NOMO-1 treated with DMSO at 0.1 percent for 48 hours (cell line): ENCODE measurements around the gene STUM.

Experiments
- DNase-seq: peaks from one replicate; lab custom pipeline; 2025; ENCODE audit not compliant: unreplicated experiment; lab: John Stamatoyannopoulos, UW

STUM gene

DNA sequence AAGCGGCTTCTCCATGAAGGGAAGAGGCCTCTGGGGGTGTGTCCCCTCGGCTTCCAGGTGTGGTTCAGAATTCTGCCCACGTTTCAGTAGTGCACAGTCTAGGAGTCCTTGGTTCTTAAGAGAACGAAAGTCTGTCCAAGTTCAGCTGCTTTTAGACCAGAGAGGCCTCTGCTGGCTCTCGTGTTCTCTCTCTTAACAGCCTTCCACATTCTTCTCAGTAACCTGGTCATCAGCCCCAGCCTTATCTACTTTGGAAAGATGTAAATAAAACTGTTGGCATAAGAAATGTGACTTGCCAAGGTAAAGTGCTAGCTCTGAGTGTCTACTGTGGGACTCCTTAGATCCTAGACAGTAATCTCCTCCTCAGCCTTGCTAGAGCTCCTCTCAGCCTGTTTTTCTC, 15.3 kb upstream of the STUM start:
- no peak for DNase-seq

DNA sequence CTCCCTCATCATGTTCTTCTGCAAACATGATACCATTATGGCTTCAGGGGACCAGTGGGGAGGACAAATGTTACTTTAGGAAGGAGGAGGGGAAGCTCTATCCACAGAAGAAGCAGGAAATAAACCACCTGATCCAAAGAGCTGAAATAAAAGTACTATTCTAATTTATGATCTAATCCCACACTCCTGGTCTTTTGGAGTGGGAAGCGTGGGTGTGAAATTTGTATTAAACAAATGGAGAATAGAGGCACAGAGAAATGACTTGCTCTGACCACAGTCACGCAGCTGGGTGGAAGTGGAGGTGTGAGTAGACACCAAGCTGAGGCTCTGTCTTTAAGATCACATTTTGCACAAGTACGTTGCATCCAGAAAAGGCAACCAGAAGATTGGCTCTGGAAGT, 14.5 kb upstream of the STUM start:
- no peak for DNase-seq

GRCh38 chr1:226534645-226535044, 13.9 kb upstream of the STUM start:
- no peak for DNase-seq

GRCh38 chr1:226535666-226536065, 12.9 kb upstream of the STUM start:
- DNase-seq: no peak

- DNase-seq: no peak
Observed at GRCh38 chr1:226541231-226541630, 7.3 kb upstream of the STUM start.

GRCh38 chr1:226541631-226542622, 6.6 kb upstream of the STUM start:
- DNase-seq: no peak

- DNase-seq: no peak
Observed at GRCh38 chr1:226542623-226543103, 5.9 kb upstream of the STUM start.

- no peak for DNase-seq
Observed at GRCh38 chr1:226545836-226546596, 2.5 kb upstream of the STUM start.

DNA sequence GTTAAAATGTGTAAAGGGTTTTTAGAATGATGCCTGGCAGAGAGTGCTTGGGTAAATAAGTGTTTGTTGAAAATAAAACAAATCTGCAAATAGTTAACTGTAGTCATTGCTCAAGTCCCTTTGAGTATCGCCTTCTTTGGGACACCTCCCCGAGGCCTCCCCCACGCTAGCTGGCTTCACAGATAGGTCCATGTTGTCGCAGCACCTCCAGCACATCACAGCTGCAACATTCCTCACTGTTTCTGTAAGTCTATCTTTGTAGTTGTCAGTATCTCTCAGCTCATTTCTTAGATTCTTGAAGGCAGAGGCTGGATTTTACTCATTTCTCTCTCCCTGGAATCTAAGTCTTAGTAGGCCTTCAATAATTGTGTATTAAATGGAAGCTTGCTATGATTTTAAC, 1.6 kb upstream of the STUM start:
- no peak for DNase-seq

- peak; percentile 67 for DNase-seq
Observed at GRCh38 chr1:226547754-226548191, 791 bp upstream of the STUM start.

DNA sequence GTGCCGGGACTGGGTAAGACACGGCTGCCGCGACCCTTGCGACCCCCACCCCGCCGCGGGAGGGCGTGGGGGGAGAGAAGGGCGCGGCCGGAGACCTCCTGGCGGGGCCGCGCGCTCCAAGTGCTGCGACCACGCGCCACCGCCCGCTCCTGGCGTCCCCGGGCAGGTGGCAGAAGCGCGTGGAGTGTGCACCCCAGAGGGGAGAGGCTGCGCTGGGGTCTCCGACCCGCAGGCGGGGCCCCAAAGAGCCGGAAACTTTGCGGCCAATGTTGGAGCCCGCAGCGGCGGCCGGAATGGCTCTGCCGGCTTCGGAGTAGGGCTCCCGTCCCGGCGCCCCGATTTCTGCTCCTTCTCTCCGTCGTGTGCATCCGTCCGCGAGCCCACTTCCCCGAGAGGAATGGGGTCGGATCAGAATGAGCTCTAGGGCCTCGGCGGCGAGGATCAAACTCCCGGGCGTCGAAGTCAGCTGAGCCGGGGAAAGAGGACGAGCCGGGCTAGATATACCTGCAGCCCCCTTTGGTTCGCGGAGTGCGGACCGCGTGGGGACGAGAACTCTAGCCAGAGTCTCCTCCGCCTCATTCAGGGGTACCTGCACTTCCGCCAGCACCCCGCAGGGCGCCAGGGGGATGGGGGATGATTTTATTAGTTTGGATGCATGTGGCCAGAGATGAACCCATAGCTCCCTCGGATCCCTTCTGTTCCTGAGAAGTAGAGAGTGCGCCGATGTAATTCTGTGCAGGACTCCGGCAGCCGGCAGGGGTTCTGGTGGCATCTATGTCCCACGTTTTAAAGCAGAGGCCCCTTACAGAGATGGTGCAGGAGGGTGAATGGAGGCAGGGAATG, 751 bp downstream of the STUM start:
- DNase-seq: no peak

DNA sequence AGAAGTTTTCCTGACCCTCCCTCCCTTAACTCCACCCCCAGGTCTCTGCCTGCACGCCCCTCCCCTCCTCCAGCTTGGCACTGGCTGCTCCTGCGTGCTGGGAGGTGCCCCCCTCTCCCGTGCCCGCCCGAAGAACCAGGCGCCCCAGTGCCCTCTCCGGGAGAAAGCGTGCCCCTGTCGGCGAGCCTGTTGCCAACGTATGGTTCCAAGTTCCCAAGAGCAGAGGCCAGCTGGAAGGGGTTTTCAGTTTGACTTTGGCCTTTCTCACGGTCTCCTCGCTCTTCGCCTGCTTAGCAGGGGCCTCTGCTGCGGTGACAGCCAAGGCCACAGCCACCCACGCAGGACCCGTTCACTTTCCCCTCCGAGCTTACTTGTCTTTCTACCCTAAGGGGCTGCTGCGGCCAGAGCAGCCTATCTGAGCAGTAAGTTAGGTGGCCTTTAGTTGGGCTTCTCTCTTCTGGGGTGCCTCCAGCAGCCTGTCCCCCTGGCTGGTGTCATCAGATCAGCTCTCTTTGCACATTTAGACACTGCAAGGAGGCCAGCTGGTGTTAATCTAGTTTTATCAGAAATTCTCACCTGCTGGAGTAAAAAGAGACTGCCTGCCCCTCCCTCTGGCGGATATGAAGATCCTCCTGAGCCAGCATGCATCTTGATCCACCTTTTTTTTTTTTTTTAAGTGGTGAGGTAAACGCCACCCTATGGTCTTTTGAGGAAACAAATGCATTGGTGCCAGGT, 1.5 kb downstream of the STUM start:
- no peak for DNase-seq

DNA sequence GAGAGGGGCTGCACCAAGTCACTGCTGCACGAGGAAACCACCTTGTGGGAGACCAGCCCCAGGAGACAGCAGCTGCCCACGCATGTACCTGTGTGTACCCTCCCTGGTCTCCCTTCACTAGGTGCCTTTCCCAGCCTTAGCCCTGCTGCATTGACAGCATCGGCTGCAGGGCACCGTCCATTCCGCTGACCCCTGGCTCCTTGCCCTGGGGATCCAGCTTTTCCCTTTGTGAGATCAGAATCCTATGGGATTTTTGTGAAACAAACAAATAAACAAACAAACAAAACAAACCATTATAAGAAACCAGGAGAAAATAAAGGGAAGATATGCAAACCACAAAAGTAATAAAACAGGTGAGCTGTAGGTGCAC, 2.1 kb downstream of the STUM start:
- DNase-seq: no peak

- no peak for DNase-seq
Observed at GRCh38 chr1:226551299-226551698, 2.7 kb downstream of the STUM start.

GRCh38 chr1:226552061-226552460, 3.5 kb downstream of the STUM start:
- no peak for DNase-seq

DNA sequence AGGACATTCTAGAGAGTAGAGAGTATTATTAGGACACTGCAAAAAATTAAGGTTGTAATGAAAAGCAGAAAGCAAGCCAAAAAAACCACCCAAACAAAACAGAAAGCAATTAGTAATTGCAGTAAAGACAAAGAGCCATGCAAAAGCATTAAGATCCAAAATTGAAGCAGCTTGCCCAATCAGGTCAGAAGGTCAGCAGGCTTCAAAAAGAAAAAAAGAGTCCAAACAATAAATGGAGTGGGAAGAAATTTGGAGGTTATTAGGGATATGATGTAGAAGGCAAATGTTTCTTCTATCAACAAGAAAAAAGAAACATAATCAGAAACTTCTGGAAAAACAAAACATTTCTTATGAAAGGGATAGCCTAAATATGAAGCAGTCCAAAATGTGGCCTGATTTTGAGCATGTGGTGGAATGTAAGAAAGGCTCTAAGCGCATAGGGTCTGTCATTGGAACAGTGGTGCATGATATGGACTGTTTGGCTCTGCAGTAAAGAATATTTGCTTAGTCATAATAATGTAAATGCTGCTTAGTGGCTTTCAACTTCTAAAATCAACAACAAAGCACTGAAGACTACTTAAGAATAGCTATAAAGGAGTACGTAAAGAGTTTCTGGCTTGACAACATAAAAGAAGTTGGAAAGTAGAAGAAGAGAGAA, 4.8 kb downstream of the STUM start:
- no peak for DNase-seq

GRCh38 chr1:226553924-226554282, 5.3 kb downstream of the STUM start:
- no peak for DNase-seq

- DNase-seq: no peak
Observed at GRCh38 chr1:226555092-226555491, 6.5 kb downstream of the STUM start.

GRCh38 chr1:226557424-226557823, 8.9 kb downstream of the STUM start:
- DNase-seq: no peak
